Amniotic stem cell (primary cell): Measurements from ENCODE around the gene SGPP2.
"Not testable (repeated sequence)": the region's sequence is repeated elsewhere in the genome, so short reads cannot be mapped to it uniquely, and the experiment has no call there.

Experiments
- DNase-seq: peaks from one replicate; lab custom pipeline; 2025; lab: John Stamatoyannopoulos, UW

Gene SGPP2

GRCh38 chr2:222576171-222577081, 152.1 kb downstream of the SGPP2 start:
- DNase-seq: no peak

DNA sequence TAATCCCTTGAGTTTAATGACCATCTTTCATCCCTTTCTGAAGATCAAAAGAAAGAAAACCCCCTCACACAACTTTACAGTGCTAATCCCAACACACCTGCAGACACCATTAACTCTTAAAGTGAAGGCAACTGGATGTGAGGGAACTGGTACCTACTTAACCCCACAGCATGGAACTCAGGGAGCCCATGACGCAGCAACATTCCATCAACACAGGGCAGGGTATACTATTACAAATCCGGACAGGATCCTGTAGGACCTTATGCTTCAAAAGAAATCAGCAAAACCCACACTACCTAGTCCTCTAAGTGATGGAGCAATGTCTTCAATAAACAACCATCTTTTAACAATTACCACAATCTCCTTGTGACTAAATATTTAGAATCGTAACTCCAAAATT, 153.0 kb downstream of the SGPP2 start:
- DNase-seq: no peak

GRCh38 chr2:222582928-222583327, 158.6 kb downstream of the SGPP2 start:
- no peak for DNase-seq

DNA sequence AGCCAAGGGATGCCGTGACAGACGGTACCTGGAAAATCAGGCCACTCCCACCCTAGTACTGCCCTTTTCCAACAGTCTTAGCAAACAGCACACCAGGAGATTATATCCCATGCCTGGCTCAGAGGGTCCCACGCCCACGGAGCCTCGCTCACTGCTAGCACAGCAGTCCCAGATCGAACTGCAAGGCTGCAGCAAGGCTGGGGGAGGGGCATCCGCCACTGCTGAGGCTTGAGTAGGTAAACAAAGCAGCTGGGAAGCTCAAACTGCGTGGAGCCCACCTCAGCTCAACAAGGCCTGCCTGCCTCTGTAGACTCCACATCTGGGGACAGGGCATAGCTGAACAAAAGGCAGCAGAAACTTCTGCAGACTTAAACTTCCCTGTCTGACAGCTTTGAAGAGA, 160.2 kb downstream of the SGPP2 start:
- DNase-seq: not testable (repeated sequence)

GRCh38 chr2:222591661-222592060, 167.3 kb downstream of the SGPP2 start:
- DNase-seq: no peak

DNA sequence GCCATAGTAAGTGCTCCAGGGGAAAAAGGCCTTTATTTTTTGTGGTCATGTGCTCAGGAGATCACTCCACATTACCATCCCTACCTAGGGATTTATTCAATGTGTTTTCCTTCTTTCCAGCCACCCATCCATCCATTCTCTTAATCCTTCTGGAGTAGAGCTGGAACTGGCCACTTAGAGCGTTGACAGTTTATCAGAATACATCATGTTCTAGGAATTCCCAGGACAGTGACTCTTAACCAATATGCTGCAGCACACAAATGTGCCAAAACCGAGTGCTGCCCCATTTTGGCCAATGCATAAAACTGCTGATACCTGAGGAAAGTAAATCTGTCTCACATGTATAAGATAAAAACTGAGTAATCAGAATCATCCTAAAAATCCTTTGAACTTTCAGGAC, 167.8 kb downstream of the SGPP2 start:
- DNase-seq: no peak

DNA sequence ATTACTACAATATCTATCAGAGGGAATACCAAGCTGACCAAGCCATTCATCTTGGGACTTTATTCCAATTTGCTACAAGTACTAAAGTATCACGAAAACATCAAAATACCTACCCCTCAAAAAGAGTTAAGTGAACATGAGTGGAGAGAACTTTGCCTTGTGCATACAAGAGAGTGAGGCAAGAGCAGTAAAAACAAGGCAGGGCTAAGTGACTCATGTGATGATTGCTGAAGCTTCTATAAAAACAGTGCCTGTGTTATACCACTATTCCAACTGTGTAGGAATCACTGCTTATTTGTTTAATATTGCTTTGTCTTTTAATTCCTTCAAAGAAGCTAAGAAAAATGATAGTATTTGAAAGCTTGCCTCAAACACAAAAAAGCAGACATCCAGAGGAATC, 170.3 kb downstream of the SGPP2 start:
- no peak for DNase-seq

DNA sequence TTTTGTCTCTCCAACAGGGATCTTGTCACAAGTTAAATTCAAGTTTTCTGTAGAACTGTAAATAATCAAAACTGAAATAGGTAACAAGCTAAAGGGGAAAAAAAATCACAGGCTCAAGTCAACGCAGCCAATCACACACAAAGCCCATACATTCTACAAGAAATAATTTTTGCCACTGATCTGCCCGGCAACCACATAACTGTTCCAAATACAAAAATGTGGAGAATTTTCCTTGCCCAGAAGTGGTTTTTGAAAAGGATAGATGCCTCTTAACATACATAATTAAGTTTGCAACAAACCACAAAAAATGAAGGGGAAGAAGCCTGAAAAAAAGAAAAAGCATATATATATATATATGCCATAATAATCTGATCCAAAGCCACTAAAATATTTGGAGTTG, 171.2 kb downstream of the SGPP2 start:
- DNase-seq: no peak

- no peak for DNase-seq
Measured at GRCh38 chr2:222598611-222599010, 174.3 kb downstream of the SGPP2 start.

- no peak for DNase-seq
Measured at GRCh38 chr2:222603501-222603900, 179.2 kb downstream of the SGPP2 start.

- DNase-seq: no peak
Measured at GRCh38 chr2:222604749-222605515, 180.6 kb downstream of the SGPP2 start.

- DNase-seq: no peak
Measured at GRCh38 chr2:222606306-222606705, 182.0 kb downstream of the SGPP2 start.

- no peak for DNase-seq
Measured at GRCh38 chr2:222608081-222608480, 183.7 kb downstream of the SGPP2 start.

DNA sequence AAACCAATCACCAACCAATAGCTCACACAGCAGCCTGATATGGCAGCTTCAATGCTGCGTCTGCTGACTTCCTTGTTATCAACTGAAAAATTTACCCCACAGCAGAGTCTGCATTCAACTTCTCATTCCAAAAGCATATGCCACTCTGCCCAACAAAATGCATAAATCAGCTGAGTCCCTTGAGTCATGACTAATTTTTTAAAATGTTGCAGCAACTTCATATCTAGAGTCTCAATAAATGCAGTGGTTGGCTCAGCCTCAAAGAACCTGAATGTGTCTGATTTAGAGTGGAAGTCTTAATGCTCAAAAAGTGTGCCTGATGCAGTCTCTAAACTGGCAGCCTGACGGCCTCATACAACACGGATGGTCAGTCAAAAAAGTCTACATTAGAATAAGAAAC, 185.0 kb downstream of the SGPP2 start:
- DNase-seq: no peak
